GM10248 (cell line): Measurements from ENCODE around the gene CLDN4.

ENCODE experiments used
- CTCF ChIA-PET: fragments of 300-600 bp; sonication (Branson Sonifier 250); formaldehyde crosslinking; extraction: SDS; loops from one replicate; lab custom pipeline; 2021; ENCODE audit warnings: antibody characterized with exemption; lab: Yijun Ruan, JAX
- POLR2A ChIA-PET: fragments of 350-650 bp; sonication (Branson Sonifier 250); formaldehyde crosslinking; extraction: SDS; loops from one replicate; lab custom pipeline; 2020; ENCODE audit warnings: antibody characterized with exemption; lab: Yijun Ruan, JAX
- DNase-seq: peaks from one replicate; pipeline ENCODE4 v3.0.0; 2012; ENCODE audit errors: extremely low spot score
- TF ChIP-seq, protein P1 (sequence below): IDR thresholded peaks from 2 replicates; pipeline ENCODE4 v1.5.1; 2012; ENCODE audit warnings: mild to moderate bottlenecking, low read depth; ENCODE audit errors: extremely low read depth, missing control alignments, control extremely low read depth

Gene CLDN4

GRCh38 chr7:73829921-73830680 lies 695 bp upstream of the CLDN4 start:
- CTCF ChIA-PET, result interaction anchor here (1.0 to 1.4 kb wide), 2 partner anchors 25 to 27 kb away, joined by 5 to 6 read pairs; no protein-coding TSS in a partner anchor
- no peak for DNase-seq
- POLR2A ChIA-PET, result no interaction called here
- TF ChIP-seq, protein P1, sequence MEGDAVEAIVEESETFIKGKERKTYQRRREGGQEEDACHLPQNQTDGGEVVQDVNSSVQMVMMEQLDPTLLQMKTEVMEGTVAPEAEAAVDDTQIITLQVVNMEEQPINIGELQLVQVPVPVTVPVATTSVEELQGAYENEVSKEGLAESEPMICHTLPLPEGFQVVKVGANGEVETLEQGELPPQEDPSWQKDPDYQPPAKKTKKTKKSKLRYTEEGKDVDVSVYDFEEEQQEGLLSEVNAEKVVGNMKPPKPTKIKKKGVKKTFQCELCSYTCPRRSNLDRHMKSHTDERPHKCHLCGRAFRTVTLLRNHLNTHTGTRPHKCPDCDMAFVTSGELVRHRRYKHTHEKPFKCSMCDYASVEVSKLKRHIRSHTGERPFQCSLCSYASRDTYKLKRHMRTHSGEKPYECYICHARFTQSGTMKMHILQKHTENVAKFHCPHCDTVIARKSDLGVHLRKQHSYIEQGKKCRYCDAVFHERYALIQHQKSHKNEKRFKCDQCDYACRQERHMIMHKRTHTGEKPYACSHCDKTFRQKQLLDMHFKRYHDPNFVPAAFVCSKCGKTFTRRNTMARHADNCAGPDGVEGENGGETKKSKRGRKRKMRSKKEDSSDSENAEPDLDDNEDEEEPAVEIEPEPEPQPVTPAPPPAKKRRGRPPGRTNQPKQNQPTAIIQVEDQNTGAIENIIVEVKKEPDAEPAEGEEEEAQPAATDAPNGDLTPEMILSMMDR, result no peak

DNA sequence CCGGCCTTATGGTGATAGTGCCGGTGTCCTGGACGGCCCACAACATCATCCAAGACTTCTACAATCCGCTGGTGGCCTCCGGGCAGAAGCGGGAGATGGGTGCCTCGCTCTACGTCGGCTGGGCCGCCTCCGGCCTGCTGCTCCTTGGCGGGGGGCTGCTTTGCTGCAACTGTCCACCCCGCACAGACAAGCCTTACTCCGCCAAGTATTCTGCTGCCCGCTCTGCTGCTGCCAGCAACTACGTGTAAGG lies 713 bp downstream of the CLDN4 start:
- POLR2A ChIA-PET, result no interaction called here
- DNase-seq, result no peak
- CTCF ChIA-PET, result no interaction called here
- TF ChIP-seq, protein P1, result no peak

- CTCF ChIA-PET, result interaction anchor here (1.0 to 1.2 kb wide), 2 partner anchors 9 to 22 kb away, joined by 3 read pairs; no protein-coding TSS in a partner anchor
- no peak for DNase-seq
- POLR2A ChIA-PET, result interaction anchor here (0.6 kb wide), 1 partner anchor 253 kb away, joined by 5 read pairs; the partner anchor contains the start of gene TBL2
These were observed 1.2 kb downstream of the CLDN4 start for GRCh38 chr7:73831834-73832651.

GRCh38 chr7:73832806-73833205 lies 2.0 kb downstream of the CLDN4 start:
- DNase-seq, result no peak
- TF ChIP-seq, protein P1, result no peak
- CTCF ChIA-PET, result interaction anchor here (1.0 to 1.2 kb wide), 2 partner anchors 8 to 22 kb away, joined by 3 read pairs; no protein-coding TSS in a partner anchor
- POLR2A ChIA-PET, result interaction anchor here (0.6 kb wide), 1 partner anchor 254 kb away, joined by 5 read pairs; the partner anchor contains the start of gene TBL2

More at GRCh38 chr7:73831834-73832651, 1.2 kb downstream of the CLDN4 start:
- TF ChIP-seq, protein P1, result no peak

DNA sequence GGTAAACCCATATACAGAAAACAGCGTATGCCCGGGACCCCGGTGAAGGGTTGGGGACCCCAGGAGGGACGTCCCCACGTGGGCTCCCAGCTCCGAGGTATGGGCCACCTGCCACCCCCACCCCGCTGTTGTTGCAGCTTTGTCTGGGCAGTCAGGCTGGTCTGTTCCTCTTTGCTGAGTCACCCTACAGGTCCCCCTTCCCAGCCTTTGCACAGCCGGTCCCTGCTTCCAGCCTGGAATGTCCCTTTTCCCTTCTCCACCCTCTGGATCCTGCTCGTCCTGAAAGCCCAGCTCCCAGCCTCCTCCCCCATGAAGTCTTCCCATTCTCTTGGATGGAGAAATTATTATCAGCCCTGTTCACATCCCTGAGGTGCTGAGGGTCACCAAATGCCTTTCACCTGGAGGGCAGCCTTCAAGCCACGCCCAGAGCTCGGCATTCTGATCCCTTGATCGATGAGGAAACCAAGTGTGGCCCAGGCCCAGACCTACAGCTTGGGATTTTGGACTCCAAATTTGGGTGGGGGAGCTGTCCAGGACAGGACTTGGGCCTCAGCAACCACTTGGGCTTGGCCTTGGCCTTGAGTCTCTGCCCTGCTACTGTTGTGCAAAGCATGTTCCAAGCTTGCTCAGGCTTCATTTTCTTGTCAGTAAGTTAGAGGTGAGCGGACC lies 2.6 kb downstream of the CLDN4 start:
- DNase-seq, result no peak
- CTCF ChIA-PET, result interaction anchor here (1.0 to 1.6 kb wide), 2 partner anchors 10 to 21 kb away, joined by 3 to 5 read pairs; no protein-coding TSS in a partner anchor
- TF ChIP-seq, protein P1, result no peak
- POLR2A ChIA-PET, result no interaction called here
